Hepatic stellate cell (primary cell): ENCODE data around the gene PTDSS2.
A peak's percentile ranks its signal among the peaks of the same experiment; 100 is the strongest.

Experiments used
- DNase-seq: peaks from one replicate; pipeline ENCODE4 v3.0.0; 2011; ENCODE audit warnings: low spot score

Gene PTDSS2

GRCh38 chr11:532986-533585 lies 83.0 kb downstream of the PTDSS2 start:
- no peak for DNase-seq

DNA sequence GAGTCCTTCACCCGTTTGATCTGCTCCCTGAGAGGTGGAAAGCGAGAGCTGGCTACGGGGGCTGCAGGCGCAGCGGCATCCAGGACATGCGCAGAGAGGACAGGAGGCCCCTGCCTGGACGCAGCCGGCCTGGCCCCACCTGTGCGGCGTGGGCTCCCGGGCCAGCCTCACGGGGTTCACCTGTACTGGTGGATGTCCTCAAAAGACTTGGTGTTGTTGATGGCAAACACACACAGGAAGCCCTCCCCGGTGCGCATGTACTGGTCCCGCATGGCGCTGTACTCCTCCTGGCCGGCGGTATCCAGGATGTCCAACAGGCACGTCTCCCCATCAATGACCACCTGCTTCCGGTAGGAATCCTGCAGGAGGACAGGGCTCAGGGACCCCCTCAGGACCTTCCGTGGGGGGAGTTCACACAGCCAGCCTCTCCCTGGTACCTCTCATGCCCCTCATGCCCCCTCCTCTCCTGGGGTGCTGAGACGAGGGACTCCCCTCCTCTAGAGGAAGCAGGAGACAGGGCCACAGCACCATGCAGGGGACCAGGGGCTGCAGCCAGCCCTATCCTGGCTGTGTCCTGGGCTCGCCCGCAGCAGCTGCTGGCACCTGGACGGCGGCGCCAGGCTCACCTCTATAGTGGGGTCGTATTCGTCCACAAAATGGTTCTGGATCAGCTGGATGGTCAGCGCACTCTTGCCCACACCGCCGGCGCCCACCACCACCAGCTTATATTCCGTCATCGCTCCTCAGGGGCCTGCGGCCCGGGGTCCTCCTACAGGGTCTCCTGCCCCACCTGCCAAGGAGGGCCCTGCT lies 83.7 kb downstream of the PTDSS2 start:
- DNase-seq = no peak

DNA sequence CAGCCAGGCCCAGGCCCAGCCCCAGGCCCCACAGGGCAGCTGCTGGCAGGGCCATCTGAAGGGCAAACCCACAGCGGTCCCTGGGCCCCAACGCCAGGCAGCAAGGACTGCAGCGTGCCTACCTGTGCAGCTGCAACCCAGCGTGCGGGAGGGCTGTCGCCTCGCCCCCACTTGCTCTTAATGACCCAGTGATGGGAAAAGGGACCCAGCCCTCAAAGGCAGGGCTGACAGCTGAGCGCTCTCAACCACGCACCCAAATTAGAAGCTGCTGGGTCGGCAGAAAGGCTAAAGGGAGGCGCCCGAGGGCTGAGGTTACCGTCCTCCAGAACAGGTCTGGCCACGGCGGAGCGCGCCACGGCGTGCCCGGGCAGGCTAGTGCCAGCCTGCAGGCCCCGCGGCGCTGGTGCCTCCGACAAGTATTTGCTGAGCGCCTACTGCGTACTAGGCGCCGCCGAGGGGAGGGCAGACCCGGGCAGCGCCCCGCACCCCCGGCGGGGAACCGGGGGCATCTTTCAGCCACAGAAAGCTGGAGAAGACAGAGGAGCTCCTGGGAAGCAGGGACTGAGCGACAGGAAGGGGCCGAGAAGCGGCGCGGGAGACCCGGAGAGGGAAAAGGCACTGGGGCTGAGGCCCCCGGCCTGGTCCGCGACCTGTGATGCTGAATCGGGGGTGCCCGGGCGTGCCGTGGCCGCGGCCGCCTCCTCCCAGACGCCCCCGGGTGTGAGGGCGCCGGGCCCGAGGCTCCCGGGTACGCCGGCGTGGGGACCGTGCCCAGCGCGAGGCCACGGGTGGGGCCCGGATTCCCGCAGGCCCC lies 84.5 kb downstream of the PTDSS2 start:
- DNase-seq = peak; percentile 46

- DNase-seq = no peak
Observed at GRCh38 chr11:535210-535518, 85.1 kb downstream of the PTDSS2 start.

GRCh38 chr11:535519-536454 lies 85.7 kb downstream of the PTDSS2 start, which contains the start of gene HRAS:
Gene HRAS, minus strand, starts transcription at chr11:535576.
- peak; percentile 100 for DNase-seq

- peak; percentile 95 for DNase-seq
Observed at GRCh38 chr11:536841-537621, 87.0 kb downstream of the PTDSS2 start, which contains the start of gene LRRC56. Gene LRRC56, plus strand, starts transcription at chr11:537527. Its CDS starts 3,158 bp downstream, at chr11:540685.

- DNase-seq = no peak
Observed at GRCh38 chr11:537622-538430, 87.7 kb downstream of the PTDSS2 start.

GRCh38 chr11:538431-539051 lies 88.5 kb downstream of the PTDSS2 start:
- no peak for DNase-seq

DNA sequence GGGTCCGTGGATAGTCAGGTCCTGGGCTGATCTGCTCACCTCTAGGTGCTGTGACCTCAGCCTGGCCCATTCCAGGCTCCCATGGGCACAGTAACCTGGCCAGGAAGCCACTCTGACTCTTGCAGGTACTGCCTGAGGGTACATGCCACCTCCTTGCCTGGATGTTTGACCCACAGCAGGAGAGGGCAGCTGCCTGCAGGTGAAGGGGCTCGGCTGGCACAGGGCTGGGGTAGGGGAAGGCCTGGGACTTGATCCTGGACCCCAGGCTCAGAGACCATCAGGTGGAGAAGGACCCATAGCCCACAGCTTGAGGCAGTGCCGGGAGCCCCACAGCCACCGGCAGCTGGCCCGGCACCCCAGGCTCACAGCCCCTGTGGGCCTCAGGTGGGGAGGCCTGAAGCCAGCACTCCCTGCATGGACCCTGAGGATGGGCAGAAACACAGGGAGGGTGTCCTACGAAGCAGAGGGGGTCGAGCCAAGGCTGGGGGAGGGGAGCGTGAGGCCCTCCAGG lies 89.9 kb downstream of the PTDSS2 start:
- DNase-seq = no peak
